Measurements from ENCODE around the gene ACTR3.

ACTR3 gene

GRCh38 chr2:113875135-113875534 is 14.8 kb upstream of the ACTR3 start:
- no peak for DNase-seq (ENCODE audit: low read depth in 1 of 2, low spot score in 1 of 2)

GRCh38 chr2:113876503-113877387 is 13.1 kb upstream of the ACTR3 start:
- DNase-seq (ENCODE audit: low read depth in 1 of 2, low spot score in 1 of 2): peak; percentile 30 to 36

GRCh38 chr2:113877711-113878598 is 11.9 kb upstream of the ACTR3 start:
- no peak for DNase-seq (ENCODE audit: low read depth in 1 of 2, low spot score in 1 of 2)

- DNase-seq (ENCODE audit: low read depth in 1 of 2, low spot score in 1 of 2): no peak
These were observed 11.1 kb upstream of the ACTR3 start for GRCh38 chr2:113878743-113879142.

- DNase-seq (ENCODE audit: low read depth in 1 of 2, low spot score in 1 of 2): no peak
These were observed 10.4 kb upstream of the ACTR3 start for GRCh38 chr2:113879457-113879856.

- DNase-seq (ENCODE audit: low read depth in 1 of 2, low spot score in 1 of 2): peak in 1 of 2 donors; percentile 13
These were observed 3.3 kb upstream of the ACTR3 start for GRCh38 chr2:113886479-113887008.

- DNase-seq (ENCODE audit: low read depth in 1 of 2, low spot score in 1 of 2): no peak
These were observed 2.7 kb upstream of the ACTR3 start for GRCh38 chr2:113887009-113887792.

GRCh38 chr2:113888641-113889470 is 1.0 kb upstream of the ACTR3 start:
- no peak for DNase-seq (ENCODE audit: low read depth in 1 of 2, low spot score in 1 of 2)

GRCh38 chr2:113890253-113891235 is 655 bp downstream of the ACTR3 start:
- peak; percentile 50 to 69 for DNase-seq (ENCODE audit: low read depth in 1 of 2, low spot score in 1 of 2)

- DNase-seq (ENCODE audit: low read depth in 1 of 2, low spot score in 1 of 2): no peak
These were observed 1.5 kb downstream of the ACTR3 start for GRCh38 chr2:113891265-113891959.

GRCh38 chr2:113892004-113892710 is 2.3 kb downstream of the ACTR3 start:
- DNase-seq (ENCODE audit: low read depth in 1 of 2, low spot score in 1 of 2): no peak

GRCh38 chr2:113894156-113894743 is 4.4 kb downstream of the ACTR3 start:
- no peak for DNase-seq (ENCODE audit: low read depth in 1 of 2, low spot score in 1 of 2)

- no peak for DNase-seq (ENCODE audit: low read depth in 1 of 2, low spot score in 1 of 2)
These were observed 5.4 kb downstream of the ACTR3 start for GRCh38 chr2:113895301-113895700.

- no peak for DNase-seq (ENCODE audit: low read depth in 1 of 2, low spot score in 1 of 2)
These were observed 6.1 kb downstream of the ACTR3 start for GRCh38 chr2:113895819-113896563.

- DNase-seq (ENCODE audit: low read depth in 1 of 2, low spot score in 1 of 2): no peak
These were observed 6.9 kb downstream of the ACTR3 start for GRCh38 chr2:113896791-113897190.

- DNase-seq (ENCODE audit: low read depth in 1 of 2, low spot score in 1 of 2): no peak
These were observed 8.2 kb downstream of the ACTR3 start for GRCh38 chr2:113898081-113898480.

- no peak for DNase-seq (ENCODE audit: low read depth in 1 of 2, low spot score in 1 of 2)
These were observed 9.3 kb downstream of the ACTR3 start for GRCh38 chr2:113899166-113899565.

All from activated CD4-positive, alpha-beta T cell treated with anti-CD3 and anti-CD28 coated beads, Interleukin-2, amount 50 U/mL, for 24 hours (primary cell).